ENCODE results near the gene KBTBD8.

- TF ChIP-seq CTCF (IDR thresholded peaks at IDR 0.05; ENCODE audit: borderline replicate concordance, extremely low read depth, low read length, poor library complexity, severe bottlenecking) (no peak), EZH2 (IDR thresholded peaks at IDR 0.05; ENCODE audit: borderline replicate concordance, low read depth, low read length, severe bottlenecking) (no peak)
Measured at GRCh38 chr3:66953934-66954445, 44.1 kb upstream of the KBTBD8 start.
